ENCODE results near the gene CAP2.

DNA sequence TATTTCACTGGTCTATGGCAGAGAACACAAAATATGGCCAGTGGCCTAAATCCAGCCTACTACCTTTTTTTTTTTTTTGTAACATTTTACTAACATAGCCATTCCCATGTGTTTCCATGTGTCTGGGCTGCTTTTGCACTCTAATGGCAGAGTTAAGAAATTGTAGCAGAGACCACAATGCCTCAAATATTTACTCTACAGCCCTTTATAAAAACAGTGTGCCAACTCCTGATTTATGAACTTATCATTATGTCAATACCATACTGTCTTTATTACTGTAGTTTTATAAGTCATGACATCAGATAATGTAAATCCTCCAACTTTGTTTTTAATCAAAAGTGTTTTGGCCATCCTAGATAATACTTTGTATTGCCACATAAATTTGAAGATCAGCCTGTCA is 27.4 kb upstream of the CAP2 start:
- TF ChIP-seq POLR2AphosphoS5 (IDR thresholded peaks at IDR 0.05; ENCODE audit: borderline replicate concordance, low read depth, low read length) (no peak), EZH2 (IDR thresholded peaks at IDR 0.05) (no peak), FOXP2 (optimal IDR thresholded peaks at IDR 0.05; ENCODE audit: control extremely low read depth, extremely low read length, insufficient read depth) (no peak)

Measured in SK-N-MC (cell line).